B cell (primary cell): ENCODE measurements around the gene CKAP2L. TPM values are rescaled to one million over a fixed set of nuclear protein-coding genes. Genes with fewer than 3 reads are reported as not detected.
A peak's percentile ranks its signal among the peaks of the same experiment; 100 is the strongest.

ENCODE experiments used
- ATAC-seq: fragments of 200-7000 bp; cut with Tn5 transposase; one replicate; pipeline ENCODE4 v1.10.0; 2021; ENCODE audit warnings: low read depth, mild to moderate bottlenecking, moderate number of reproducible peaks, moderate library complexity
- CTCF ChIA-PET: fragments of 350-600 bp; sonication (Branson Sonifier 250); formaldehyde crosslinking; loops from one replicate; lab custom pipeline; 2021; ENCODE audit warnings: antibody characterized with exemption, inconsistent platforms; lab: Charles Lee
- POLR2A ChIA-PET: fragments of 350-600 bp; sonication (Branson Sonifier 250); formaldehyde crosslinking; loops from one replicate; lab custom pipeline; 2021; ENCODE audit warnings: antibody characterized with exemption; lab: Charles Lee
- DNase-seq: peaks from one replicate; pipeline ENCODE4 v3.0.0; 2013
- H2AFZ ChIP-seq: 2 replicates; pipeline ENCODE4 v1.6.1; 2012; ENCODE audit warnings: mild to moderate bottlenecking, low read depth, low read length; ENCODE audit not compliant: insufficient read depth, poor library complexity, severe bottlenecking
- H3K27ac ChIP-seq, 2 donors: 1 replicate in 1 of 2; 2 replicates in 1 of 2; pipeline ENCODE4 v1.5.1; 2012 to 2013; ENCODE audit warnings: low read length in 2 of 2, mild to moderate bottlenecking in 2 of 2, moderate library complexity in 1 of 2
- H3K27me3 ChIP-seq, 4 experiments: fragments of 200-600 bp in 1 of 4; sonication (generic) in 1 of 4; replicated peaks in 1 of 4; 1 replicate in 2 of 4; 2 replicates in 2 of 4; pipeline versions ENCODE4 v1.6.1 to v1.7.0; 2013 to 2016; ENCODE audit warnings: low read length in 3 of 4, mild to moderate bottlenecking in 2 of 4, mixed read lengths in 1 of 4, moderate library complexity in 1 of 4; ENCODE audit not compliant: insufficient read depth in 4 of 4, control insufficient read depth in 3 of 4; ENCODE audit errors: control extremely low read depth in 1 of 4
- H3K36me3 ChIP-seq, 2 experiments: replicated peaks in 1 of 2; 1 replicate in 1 of 2; 2 replicates in 1 of 2; pipeline versions ENCODE4 v1.6.1 to v1.7.1; 2013; ENCODE audit warnings: low read length in 1 of 2; ENCODE audit not compliant: insufficient read depth in 2 of 2, control insufficient read depth in 1 of 2; ENCODE audit errors: control extremely low read depth in 1 of 2, extremely low read depth in 1 of 2
- H3K4me1 ChIP-seq, 2 donors: fragments of 200-600 bp in 1 of 2; sonication (generic) in 1 of 2; 1 replicate in 1 of 2; 2 replicates in 1 of 2; pipeline versions ENCODE4 v1.5.1 to v1.6.1; 2013 to 2017; ENCODE audit warnings: low read length in 2 of 2; ENCODE audit not compliant: control insufficient read depth in 2 of 2, insufficient read depth in 2 of 2
- H3K4me2 ChIP-seq: replicated peaks from 2 replicates; pipeline ENCODE3; 2012; ENCODE audit warnings: mild to moderate bottlenecking, low read depth, low read length; ENCODE audit not compliant: poor library complexity, severe bottlenecking
- H3K4me3 ChIP-seq, 5 experiments: fragments of 200-600 bp in 1 of 5; sonication (generic) in 1 of 5; 1 replicate in 3 of 5; 2 replicates in 2 of 5; pipeline versions ENCODE4 v1.5.1 to v1.7.0; 2011 to 2016; ENCODE audit warnings: low read length in 4 of 5, mild to moderate bottlenecking in 4 of 5, low read depth in 2 of 5, control low read depth in 1 of 5, moderate library complexity in 1 of 5; ENCODE audit not compliant: insufficient read depth in 1 of 5; ENCODE audit errors: control extremely low read depth in 1 of 5, extremely low read depth in 1 of 5
- H3K79me2 ChIP-seq: fragments of 200-600 bp; sonication (generic); one replicate; pipeline ENCODE4 v1.6.0; 2016; ENCODE audit warnings: low read length; ENCODE audit not compliant: control insufficient read depth, insufficient read depth
- H3K9ac ChIP-seq: fragments of 200-600 bp; sonication (generic); 2 replicates; pipeline ENCODE4 v1.6.1; 2017; ENCODE audit warnings: mild to moderate bottlenecking, low read length, moderate library complexity
- H3K9me3 ChIP-seq, 3 donors: one replicate each; pipeline versions ENCODE4 v1.6.1 to v1.7.1; 2013; ENCODE audit warnings: low read length in 2 of 3; ENCODE audit not compliant: control insufficient read depth in 2 of 3, insufficient read depth in 1 of 3; ENCODE audit errors: control extremely low read depth in 1 of 3
- H4K20me1 ChIP-seq: 2 replicates; pipeline ENCODE4 v1.6.0; 2012; ENCODE audit warnings: mild to moderate bottlenecking, low read length; ENCODE audit not compliant: insufficient read depth, control insufficient read depth, poor library complexity, severe bottlenecking
- H3K27ac Mint-ChIP-seq: one replicate; pipeline ENCODE4 v1.8.0; 2021; ENCODE audit warnings: mixed read lengths
- H3K27me3 Mint-ChIP-seq: one replicate; pipeline ENCODE4 v1.8.0; 2021; ENCODE audit warnings: mixed read lengths
- H3K4me1 Mint-ChIP-seq: one replicate; pipeline ENCODE4 v1.8.0; 2021; ENCODE audit warnings: mixed read lengths
- H3K4me3 Mint-ChIP-seq: one replicate; pipeline ENCODE4 v1.8.0; 2021; ENCODE audit warnings: mixed read lengths
- H3K9me3 Mint-ChIP-seq: one replicate; pipeline ENCODE4 v1.8.0; 2022; ENCODE audit warnings: mixed read lengths; ENCODE audit not compliant: insufficient read depth
- CTCF ChIP-seq: fragments of 200-600 bp; IDR thresholded peaks from one replicate; pipeline ENCODE4 v1.8.0; 2022; ENCODE audit warnings: antibody characterized with exemption, mild to moderate bottlenecking
- EZH2 ChIP-seq: IDR thresholded peaks from 2 replicates; pipeline ENCODE4 v1.6.1; 2012; ENCODE audit warnings: borderline replicate concordance, low read depth, mild to moderate bottlenecking, moderate library complexity, low read length; ENCODE audit not compliant: insufficient read depth, poor library complexity, severe bottlenecking
- WGBS: methylation state at CpG from one replicate; pipeline ENCODE4 v1.1.5; 2013; ENCODE audit warnings: missing lambda C conversion rate; ENCODE audit not compliant: insufficient coverage; 5-methylcytosine and 5-hydroxymethylcytosine counted together
- intact Hi-C: fragments of 100-400 bp; cut with micrococcal nuclease; formaldehyde crosslinking; loops from one replicate; pipeline ENCODE4 v1.10.0; 2022
- polyA plus RNA-seq: library from polyadenylated mRNA; depleted of rRNA; stranded (reverse); fragments of >200 nt; gene quantifications from 2 replicates; pipeline ENCODE4 v1.2.3, GENCODE V29; 2012
- total RNA-seq, 2 donors: library from RNA; stranded (reverse); fragments of 120-200 nt in 1 of 2; gene quantifications; 1 replicate in 1 of 2; 2 replicates in 1 of 2; pipeline versions ENCODE4 v1.2.3 to v1.2.4, GENCODE V29; 2013 to 2022

The CKAP2L gene
- total and polyA plus RNA-seq, 2 donors (not counting 1 experiment from before 2014, with no cell fraction given) = 0.01 to 0.25 TPM

DNA sequence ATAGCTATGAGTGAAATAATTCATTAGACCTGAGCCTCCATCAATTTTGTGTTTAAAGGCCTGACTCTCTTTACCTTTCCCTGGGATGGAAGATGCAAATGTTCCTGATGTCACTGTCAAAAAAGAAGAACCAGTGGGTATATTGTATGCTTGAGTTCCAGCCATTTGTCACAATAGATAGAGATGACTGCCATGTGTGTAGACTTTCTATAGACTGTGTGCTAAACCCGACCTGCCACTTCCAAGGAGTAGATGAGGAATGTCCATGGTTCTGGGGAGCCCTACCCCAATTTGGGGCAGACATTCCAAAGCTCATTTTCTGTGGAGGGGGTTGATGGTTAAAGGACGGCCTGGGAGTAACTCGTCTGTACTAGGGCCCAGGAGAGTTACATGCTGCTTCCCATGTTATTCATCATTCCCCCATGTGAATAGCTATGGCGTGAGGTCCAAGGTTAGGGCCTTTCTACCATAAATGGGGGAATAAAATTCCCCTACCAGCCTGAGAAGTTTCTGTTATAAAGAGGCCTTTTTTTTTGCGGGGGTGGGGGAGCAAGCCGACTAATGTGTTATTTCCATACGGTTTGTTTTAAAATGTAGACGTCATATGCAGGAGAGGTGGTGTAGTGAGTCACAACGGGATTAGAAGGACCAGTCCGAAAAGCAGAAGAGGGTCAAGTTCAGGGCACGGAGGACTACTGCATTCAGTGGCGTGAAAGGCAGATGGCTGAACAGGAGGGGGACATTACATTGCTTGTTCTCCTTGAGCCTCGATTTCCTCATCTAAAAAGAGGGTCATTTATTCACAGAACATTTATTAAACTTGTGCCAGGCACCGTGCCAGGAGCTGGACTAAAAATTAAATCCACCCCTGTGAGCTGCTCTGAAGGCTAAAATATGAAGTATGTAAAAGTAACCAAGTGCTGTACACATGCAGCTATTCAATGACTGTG is 48.2 kb upstream of the CKAP2L start:
- H3K79me2 ChIP-seq = no peaks in the 10 kb centered on the region
- H3K4me1 ChIP-seq = peaks cover 11 to 14% of the 10 kb centered on the region in 2 donors
- H2AFZ ChIP-seq = peak overlapping the region; percentile 50
- H3K9ac ChIP-seq = no peak overlapping the region
- no peak overlapping the region for H3K4me3 ChIP-seq
- peak overlapping the region; percentile 28 for H3K27ac Mint-ChIP-seq
- no peak for TF ChIP-seq CTCF
- TF ChIP-seq EZH2 = no peak
- no peaks in the 10 kb centered on the region for H4K20me1 ChIP-seq
- no peak for ATAC-seq
- H3K9me3 Mint-ChIP-seq = peaks cover 4% of the 10 kb centered on the region
- CTCF ChIA-PET = no interaction called here
- peak overlapping the region; percentile 2 for H3K4me2 ChIP-seq
- H3K4me3 Mint-ChIP-seq = peak overlapping the region; percentile 11
- DNase-seq = no peak
- no peaks in the 10 kb centered on the region for H3K27me3 Mint-ChIP-seq
- H3K4me1 Mint-ChIP-seq = peaks cover 17% of the 10 kb centered on the region
- no peaks in the 10 kb centered on the region for H3K36me3 ChIP-seq
- intact Hi-C loops = no loop called here
- H3K27me3 ChIP-seq = no peaks in the 10 kb centered on the region
- WGBS = 56% methylated on average over 8 of the region's 14 CpGs
- no peak overlapping the region for H3K27ac ChIP-seq
- POLR2A ChIA-PET = no interaction called here
- peaks cover 0 to 4% (median 0%) of the 10 kb centered on the region in 3 donors for H3K9me3 ChIP-seq

- H3K27me3 ChIP-seq = no peaks in the 10 kb centered on the region
- H3K9me3 Mint-ChIP-seq = peaks cover 6% of the 10 kb centered on the region
- no peak overlapping the region for H3K9ac ChIP-seq
- H2AFZ ChIP-seq = peak overlapping the region; percentile 50
- 57% methylated on average over 4 of the region's 7 CpGs for WGBS
- no peaks in the 10 kb centered on the region for H3K27me3 Mint-ChIP-seq
- H3K4me1 ChIP-seq = peaks cover 11 to 14% of the 10 kb centered on the region in 2 donors
- no peak for DNase-seq
- peak overlapping the region; percentile 28 for H3K27ac Mint-ChIP-seq
- TF ChIP-seq CTCF = no peak
- no peak for TF ChIP-seq EZH2
- H3K36me3 ChIP-seq = no peaks in the 10 kb centered on the region
- intact Hi-C loops = no loop called here
- peak; percentile 31 for ATAC-seq
- H3K27ac ChIP-seq = no peak overlapping the region
- H3K4me2 ChIP-seq = peak overlapping the region; percentile 2
- H3K4me3 Mint-ChIP-seq = peak overlapping the region; percentile 27
- H4K20me1 ChIP-seq = no peaks in the 10 kb centered on the region
- H3K79me2 ChIP-seq = no peaks in the 10 kb centered on the region
- no peak overlapping the region for H3K4me3 ChIP-seq
- ChIA-PET POLR2A (no interaction called here), CTCF (no interaction called here)
- peaks cover 17% of the 10 kb centered on the region for H3K4me1 Mint-ChIP-seq
- peaks cover 0 to 4% (median 2%) of the 10 kb centered on the region in 3 donors for H3K9me3 ChIP-seq
Observed at GRCh38 chr2:112811841-112812306, 47.5 kb upstream of the CKAP2L start.
